Ascending aorta (tissue), 2 donors: ENCODE data around the gene KATNA1. TPM values are rescaled to one million over a fixed set of nuclear protein-coding genes. Genes with fewer than 3 reads are reported as not detected.

Experiments used
- DNase-seq, 2 donors: peaks; one replicate each; pipeline ENCODE4 v3.0.0-alpha.2; 2019; ENCODE audit warnings: low spot score in 2 of 2
- H3K27ac ChIP-seq, 2 donors: fragments of 200-600 bp; sonication (generic); one replicate each; pipeline ENCODE4 v1.5.1; 2016 to 2017; ENCODE audit warnings: mild to moderate bottlenecking in 1 of 2
- H3K27me3 ChIP-seq: fragments of 200-600 bp; sonication (generic); one replicate; pipeline ENCODE4 v1.5.1; 2017
- H3K36me3 ChIP-seq, 2 donors: fragments of 200-600 bp; sonication (generic); one replicate each; pipeline ENCODE4 v1.5.1; 2016
- H3K4me1 ChIP-seq, 2 donors: fragments of 200-600 bp; sonication (generic); one replicate each; pipeline ENCODE4 v1.5.1; 2016 to 2017; ENCODE audit warnings: mild to moderate bottlenecking in 1 of 2
- H3K4me3 ChIP-seq, 2 donors: fragments of 200-600 bp; sonication (generic); one replicate each; pipeline ENCODE4 v1.5.1; 2016 to 2017; ENCODE audit warnings: mild to moderate bottlenecking in 1 of 2
- H3K9me3 ChIP-seq, 2 donors: fragments of 200-600 bp; sonication (generic); one replicate each; pipeline ENCODE4 v1.5.1; 2016
- CTCF ChIP-seq, 3 experiments: fragments of 200-600 bp in 2 of 3; fragments of 450-650 bp in 1 of 3; sonication (generic) in 2 of 3; IDR thresholded peaks; one replicate each; pipeline ENCODE4 v1.5.1; 2016 to 2019; ENCODE audit warnings: antibody characterized with exemption in 3 of 3, mild to moderate bottlenecking in 1 of 3, moderate library complexity in 1 of 3
- intact Hi-C: fragments of 100-400 bp; cut with DNase I; formaldehyde crosslinking; loops from one replicate; pipeline ENCODE4 v1.15.1; 2023
- total RNA-seq: library from RNA; depleted of rRNA; stranded (reverse); fragments of >200 nt; gene quantifications from one replicate; pipeline ENCODE4 v1.1.0, GENCODE V29; 2016

The KATNA1 gene
- total RNA-seq, 1 donor from 2014 or later: 0.64 TPM

GRCh38 chr6:149634315-149634714 is 14.2 kb downstream of the KATNA1 start:
- no peaks in the 10 kb centered on the region for H3K4me1 ChIP-seq
- H3K36me3 ChIP-seq: peaks cover 21 to 28% of the 10 kb centered on the region in 2 donors
- no peaks in the 10 kb centered on the region for H3K27me3 ChIP-seq
- DNase-seq: no peak
- H3K4me3 ChIP-seq: no peak overlapping the region
- no peak overlapping the region for H3K27ac ChIP-seq
- TF ChIP-seq CTCF (IDR thresholded peaks at IDR 0.05): no peak
- intact Hi-C loops: no loop called here
- H3K9me3 ChIP-seq: no peaks in the 10 kb centered on the region

GRCh38 chr6:149628875-149629510 is 19.5 kb downstream of the KATNA1 start:
- no peak for TF ChIP-seq CTCF (IDR thresholded peaks at IDR 0.05)
- no peaks in the 10 kb centered on the region for H3K27me3 ChIP-seq
- H3K4me3 ChIP-seq: no peak overlapping the region
- no peaks in the 10 kb centered on the region for H3K4me1 ChIP-seq
- intact Hi-C loops: no loop called here
- H3K27ac ChIP-seq: no peak overlapping the region
- no peaks in the 10 kb centered on the region for H3K9me3 ChIP-seq
- no peak for DNase-seq
- peaks cover 20 to 31% of the 10 kb centered on the region in 2 donors for H3K36me3 ChIP-seq

GRCh38 chr6:149627672-149628071 is 20.8 kb downstream of the KATNA1 start:
- H3K36me3 ChIP-seq: peaks cover 22 to 43% of the 10 kb centered on the region in 2 donors
- DNase-seq: no peak
- intact Hi-C loops: no loop called here

GRCh38 chr6:149615805-149616204 is 32.7 kb downstream of the KATNA1 start:
- DNase-seq: no peak
- H3K9me3 ChIP-seq: peaks cover 4 to 6% of the 10 kb centered on the region in 2 donors
- TF ChIP-seq CTCF (IDR thresholded peaks at IDR 0.05): no peak
- no peak overlapping the region for H3K4me3 ChIP-seq
- no peaks in the 10 kb centered on the region for H3K4me1 ChIP-seq
- no peaks in the 10 kb centered on the region for H3K27me3 ChIP-seq
- H3K36me3 ChIP-seq: peaks cover 15 to 32% of the 10 kb centered on the region in 2 donors
- intact Hi-C loops: no loop called here
- H3K27ac ChIP-seq: no peak overlapping the region

More at GRCh38 chr6:149627672-149628071, 20.8 kb downstream of the KATNA1 start:
- no peak overlapping the region for H3K27ac ChIP-seq
- H3K4me3 ChIP-seq: no peak overlapping the region
- no peaks in the 10 kb centered on the region for H3K27me3 ChIP-seq
- no peaks in the 10 kb centered on the region for H3K4me1 ChIP-seq
- no peaks in the 10 kb centered on the region for H3K9me3 ChIP-seq
- no peak for TF ChIP-seq CTCF (IDR thresholded peaks at IDR 0.05)

- Histone ChIP-seq H3K4me3 (no peak overlapping the region), H3K9me3 (peaks cover 4 to 6% of the 10 kb centered on the region in 2 donors), H3K4me1 (no peaks in the 10 kb centered on the region), H3K36me3 (peaks cover 14 to 28% of the 10 kb centered on the region in 2 donors), H3K27me3 (no peaks in the 10 kb centered on the region), H3K27ac (no peak overlapping the region)
- DNase-seq: no peak
- no peak for TF ChIP-seq CTCF (IDR thresholded peaks at IDR 0.05)
- intact Hi-C loops: no loop called here
These were observed 34.2 kb downstream of the KATNA1 start for GRCh38 chr6:149614337-149614736.
